Measurements from ENCODE around the gene PPM1K. TPM values are rescaled to one million over a fixed set of nuclear protein-coding genes. Genes with fewer than 3 reads are reported as not detected.

Gene PPM1K
- total and polyA plus RNA-seq, 2 donors (not counting 3 experiments of a cell fraction or from before 2014, with no cell fraction given), result 4.0 to 8.6 TPM

GRCh38 chr4:88216395-88216794 lies 68.0 kb downstream of the PPM1K start:
- ChIA-PET CTCF (interaction anchor here (0.8 to 8.1 kb wide), 9 partner anchors 153 to 297 kb away, joined by 3 to 519 read pairs (median 4); partner anchors contain the start of genes HERC5 and HERC6), POLR2A (no interaction called here)
- Histone ChIP-seq H3K4me1 (ENCODE audit: control insufficient read depth, extremely low read depth, insufficient read depth, low read length) (no peaks in the 10 kb centered on the region), H3K27ac (ENCODE audit: insufficient read depth, low read depth, low read length) (no peak overlapping the region), H3K36me3 (ENCODE audit: control insufficient read depth in 2 of 2, extremely low read depth in 1 of 2, insufficient read depth in 2 of 2, low read length in 2 of 2) (no peaks in the 10 kb centered on the region), H3K4me3 (replicated peaks in 1 of 3; ENCODE audit: insufficient read depth in 1 of 3, low read depth in 1 of 3, low read length in 3 of 3) (no peak overlapping the region), H3K4me2 (ENCODE audit: insufficient read depth, low read length) (no peak overlapping the region), H3K9me3 (replicated peaks; ENCODE audit: control insufficient read depth, insufficient read depth, low read length) (no peaks in the 10 kb centered on the region), H3K9ac (replicated peaks; ENCODE audit: extremely low read depth, insufficient read depth, low read length) (no peak overlapping the region), H4K20me1 (replicated peaks; ENCODE audit: control insufficient read depth, extremely low read depth, insufficient read depth, low read length) (no peaks in the 10 kb centered on the region), H3K27me3 (ENCODE audit: control insufficient read depth in 2 of 2, insufficient read depth in 2 of 2, low read length in 2 of 2) (no peaks in the 10 kb centered on the region), H3K79me2 (ENCODE audit: control insufficient read depth, insufficient read depth, low read length) (no peaks in the 10 kb centered on the region), H2AFZ (ENCODE audit: low read depth, low read length) (no peak overlapping the region), H3K9me1 (replicated peaks; ENCODE audit: control insufficient read depth, extremely low read depth, insufficient read depth, low read length) (no peaks in the 10 kb centered on the region)
- no TSS peak for BruUV-seq (replicated peaks)
- dilution Hi-C loops (cut with MboI; ENCODE audit: extremely low pct_ligation_motif_present, low sequenced_read_pairs) (no loop called here), intact Hi-C loops (cut with micrococcal nuclease) (no loop called here)
- DNase-seq (ENCODE audit: low read depth, low spot score) (no peak), FAIRE-seq (no peak)
- no peak for TF ChIP-seq EZH2 (IDR thresholded peaks at IDR 0.05; ENCODE audit: borderline replicate concordance, low read depth, low read length, severe bottlenecking)
- TF ChIP-seq POLR2AphosphoS5 (IDR thresholded peaks at IDR 0.05; ENCODE audit: insufficient read depth, low read depth, low read length), result no peak
- TF ChIP-seq MYC (IDR thresholded peaks at IDR 0.05; ENCODE audit: low read depth, low read length), result no peak
- no peak for TF ChIP-seq GATA2 (IDR thresholded peaks at IDR 0.05; ENCODE audit: insufficient read depth, insufficient read length, low read depth, low read length)
- TF ChIP-seq, protein P1, sequence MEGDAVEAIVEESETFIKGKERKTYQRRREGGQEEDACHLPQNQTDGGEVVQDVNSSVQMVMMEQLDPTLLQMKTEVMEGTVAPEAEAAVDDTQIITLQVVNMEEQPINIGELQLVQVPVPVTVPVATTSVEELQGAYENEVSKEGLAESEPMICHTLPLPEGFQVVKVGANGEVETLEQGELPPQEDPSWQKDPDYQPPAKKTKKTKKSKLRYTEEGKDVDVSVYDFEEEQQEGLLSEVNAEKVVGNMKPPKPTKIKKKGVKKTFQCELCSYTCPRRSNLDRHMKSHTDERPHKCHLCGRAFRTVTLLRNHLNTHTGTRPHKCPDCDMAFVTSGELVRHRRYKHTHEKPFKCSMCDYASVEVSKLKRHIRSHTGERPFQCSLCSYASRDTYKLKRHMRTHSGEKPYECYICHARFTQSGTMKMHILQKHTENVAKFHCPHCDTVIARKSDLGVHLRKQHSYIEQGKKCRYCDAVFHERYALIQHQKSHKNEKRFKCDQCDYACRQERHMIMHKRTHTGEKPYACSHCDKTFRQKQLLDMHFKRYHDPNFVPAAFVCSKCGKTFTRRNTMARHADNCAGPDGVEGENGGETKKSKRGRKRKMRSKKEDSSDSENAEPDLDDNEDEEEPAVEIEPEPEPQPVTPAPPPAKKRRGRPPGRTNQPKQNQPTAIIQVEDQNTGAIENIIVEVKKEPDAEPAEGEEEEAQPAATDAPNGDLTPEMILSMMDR (IDR thresholded peaks at IDR 0.05; ENCODE audit: extremely low read depth in 1 of 2, insufficient read depth in 1 of 2, low read depth in 1 of 2, low read length in 2 of 2), result no peak
- TF ChIP-seq, protein P2, sequence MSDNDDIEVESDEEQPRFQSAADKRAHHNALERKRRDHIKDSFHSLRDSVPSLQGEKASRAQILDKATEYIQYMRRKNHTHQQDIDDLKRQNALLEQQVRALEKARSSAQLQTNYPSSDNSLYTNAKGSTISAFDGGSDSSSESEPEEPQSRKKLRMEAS (IDR thresholded peaks at IDR 0.05; ENCODE audit: insufficient read depth, insufficient read length), result no peak
- no peak for TF ChIP-seq POLR2A (IDR thresholded peaks at IDR 0.05; ENCODE audit: low read depth, low read length)
- TF ChIP-seq JUN (IDR thresholded peaks at IDR 0.05; ENCODE audit: borderline replicate concordance, insufficient read depth, insufficient read length, low read depth), result no peak
- no peak for TF ChIP-seq FOS (IDR thresholded peaks at IDR 0.05; ENCODE audit: borderline replicate concordance, insufficient read depth, low read length)
